BJ (cell line): Measurements from ENCODE around the gene GYG2. TPM values are rescaled to one million over a fixed set of nuclear protein-coding genes. Genes with fewer than 3 reads are reported as not detected.

ENCODE experiments used
- CTCF ChIA-PET: fragments of 350-600 bp; formaldehyde crosslinking; extraction: SDS; loops from one replicate; lab custom pipeline; 2021; ENCODE audit warnings: antibody characterized with exemption, inconsistent platforms; lab: Yijun Ruan, JAX
- POLR2A ChIA-PET: fragments of 300-600 bp; sonication (Branson Sonifier 250); formaldehyde crosslinking; extraction: SDS; loops from one replicate; lab custom pipeline; 2021; ENCODE audit warnings: antibody characterized with exemption; lab: Charles Lee
- DNase-seq: peaks from one replicate; pipeline ENCODE4 v3.0.0-alpha.2; 2011; ENCODE audit warnings: low read depth
- H3K27me3 ChIP-seq: 2 replicates; pipeline ENCODE4 v1.6.0; 2011; ENCODE audit warnings: low read length; ENCODE audit not compliant: control insufficient read depth, insufficient read depth
- H3K36me3 ChIP-seq: 2 replicates; pipeline ENCODE4 v1.5.1; 2011; ENCODE audit warnings: low read length; ENCODE audit not compliant: control insufficient read depth, insufficient read depth
- H3K4me3 ChIP-seq: 2 replicates; pipeline ENCODE4 v1.5.1; 2011; ENCODE audit warnings: low read depth, mild to moderate bottlenecking, control low read depth, low read length
- CTCF ChIP-seq: IDR thresholded peaks from 2 replicates; pipeline ENCODE4 v1.5.1; 2011; ENCODE audit warnings: low read depth, mild to moderate bottlenecking, control low read depth, inconsistent platforms, low read length, moderate library complexity; ENCODE audit not compliant: insufficient read depth
- polyA plus RNA-seq: library from polyadenylated mRNA; depleted of rRNA; stranded (reverse); fragments of >200 nt; gene quantifications from 2 replicates; pipeline ENCODE4 v1.2.3, GENCODE V29; 2011

GYG2 gene
- polyA plus RNA-seq, 1 experiment, result 9.3 TPM

GRCh38 chrX:2910109-2910508, 81.4 kb downstream of the GYG2 start:
- DNase-seq, result no peak
- POLR2A ChIA-PET, result no interaction called here
- Histone ChIP-seq H3K36me3 (no peaks in the 10 kb centered on the region), H3K4me3 (no peak overlapping the region), H3K27me3 (no peaks in the 10 kb centered on the region)
- CTCF ChIA-PET, result no interaction called here
- TF ChIP-seq CTCF, result no peak

GRCh38 chrX:2913118-2913517, 84.4 kb downstream of the GYG2 start:
- ChIA-PET CTCF (interaction anchor here (1.2 kb wide), 1 partner anchor 9 kb away, joined by 4 read pairs; no protein-coding TSS in a partner anchor), POLR2A (no interaction called here)
- Histone ChIP-seq H3K4me3 (no peak overlapping the region), H3K27me3 (no peaks in the 10 kb centered on the region), H3K36me3 (no peaks in the 10 kb centered on the region)
- TF ChIP-seq CTCF, result peak; percentile 4; the same call in 1 of the 2 replicates
- DNase-seq, result no peak

GRCh38 chrX:2917767-2918166, 89.0 kb downstream of the GYG2 start:
- CTCF ChIA-PET, result no interaction called here
- TF ChIP-seq CTCF, result no peak
- Histone ChIP-seq H3K36me3 (no peaks in the 10 kb centered on the region), H3K4me3 (no peak overlapping the region), H3K27me3 (no peaks in the 10 kb centered on the region)
- POLR2A ChIA-PET, result no interaction called here
- no peak for DNase-seq

GRCh38 chrX:2921193-2921592, 92.5 kb downstream of the GYG2 start:
- TF ChIP-seq CTCF, result no peak
- no peak for DNase-seq
- POLR2A ChIA-PET, result no interaction called here

GRCh38 chrX:2921750-2922149, 93.0 kb downstream of the GYG2 start:
- H3K27me3 ChIP-seq, result no peaks in the 10 kb centered on the region
- ChIA-PET POLR2A (no interaction called here), CTCF (no interaction called here)
- no peak overlapping the region for H3K4me3 ChIP-seq
- no peak for DNase-seq
- peaks cover 2% of the 10 kb centered on the region for H3K36me3 ChIP-seq
- TF ChIP-seq CTCF, result no peak

More at GRCh38 chrX:2921193-2921592, 92.5 kb downstream of the GYG2 start:
- Histone ChIP-seq H3K36me3 (peaks cover 2% of the 10 kb centered on the region), H3K27me3 (no peaks in the 10 kb centered on the region), H3K4me3 (no peak overlapping the region)
- CTCF ChIA-PET, result no interaction called here
